Hepatocyte (in vitro differentiated cells): ENCODE results near the gene SYNPR.

Experiments
- CTCF ChIP-seq: fragments of 200-600 bp; sonication (generic); IDR thresholded peaks from 2 replicates; pipeline ENCODE4 v1.5.1; 2016; ENCODE audit warnings: antibody characterized with exemption, mild to moderate bottlenecking; ENCODE audit not compliant: poor library complexity
- EZH2 ChIP-seq: fragments of 200-600 bp; sonication (generic); IDR thresholded peaks from 2 replicates; pipeline ENCODE4 v1.6.1; 2016; ENCODE audit warnings: antibody characterized with exemption, mild to moderate bottlenecking, borderline replicate concordance

GRCh38 chr3:63565220-63565619, 287.1 kb downstream of the SYNPR start:
- TF ChIP-seq CTCF = no peak
- TF ChIP-seq EZH2 = no peak
